Neural cell (in vitro differentiated cells): ENCODE results near the gene KLC4.

Experiments
- EP300 ChIP-seq: fragments of 450-650 bp; conservative IDR thresholded peaks from 2 replicates; pipeline ENCODE4 v1.6.1; 2014; ENCODE audit warnings: antibody characterized with exemption, mild to moderate bottlenecking, moderate library complexity; ENCODE audit not compliant: poor library complexity, severe bottlenecking
- EZH2 ChIP-seq: fragments of 200-600, 300-800 bp; shearing (Covaris generic), sonication (generic); IDR thresholded peaks from 2 replicates; pipeline ENCODE4 v1.6.1; 2014; ENCODE audit warnings: antibody characterized with exemption, low read length, borderline replicate concordance, mild to moderate bottlenecking; ENCODE audit not compliant: insufficient read depth, poor library complexity, severe bottlenecking
- POLR2AphosphoS5 ChIP-seq: IDR thresholded peaks from 2 replicates; pipeline ENCODE4 v1.6.1; 2012
- RAD21 ChIP-seq: fragments of 450-650 bp; conservative IDR thresholded peaks from 2 replicates; pipeline ENCODE4 v1.6.1; 2014; ENCODE audit warnings: antibody characterized with exemption, mild to moderate bottlenecking, moderate library complexity
- REST ChIP-seq: IDR thresholded peaks from 2 replicates; pipeline ENCODE4 v1.6.1; 2012; ENCODE audit warnings: borderline replicate concordance
- SMC3 ChIP-seq: fragments of 450-650 bp; conservative IDR thresholded peaks from 2 replicates; pipeline ENCODE4 v1.6.1; 2014; ENCODE audit warnings: antibody characterized with exemption, mild to moderate bottlenecking, moderate library complexity; ENCODE audit not compliant: poor library complexity
- TAF1 ChIP-seq: IDR thresholded peaks from 2 replicates; pipeline ENCODE4 v1.6.1; 2012; ENCODE audit warnings: low read depth
- TF ChIP-seq, protein P1 (sequence below): fragments of 450-650 bp; IDR thresholded peaks from 2 replicates; pipeline ENCODE4 v1.5.1; 2014; ENCODE audit warnings: antibody characterized with exemption, mild to moderate bottlenecking, moderate library complexity; ENCODE audit not compliant: poor library complexity, severe bottlenecking

DNA sequence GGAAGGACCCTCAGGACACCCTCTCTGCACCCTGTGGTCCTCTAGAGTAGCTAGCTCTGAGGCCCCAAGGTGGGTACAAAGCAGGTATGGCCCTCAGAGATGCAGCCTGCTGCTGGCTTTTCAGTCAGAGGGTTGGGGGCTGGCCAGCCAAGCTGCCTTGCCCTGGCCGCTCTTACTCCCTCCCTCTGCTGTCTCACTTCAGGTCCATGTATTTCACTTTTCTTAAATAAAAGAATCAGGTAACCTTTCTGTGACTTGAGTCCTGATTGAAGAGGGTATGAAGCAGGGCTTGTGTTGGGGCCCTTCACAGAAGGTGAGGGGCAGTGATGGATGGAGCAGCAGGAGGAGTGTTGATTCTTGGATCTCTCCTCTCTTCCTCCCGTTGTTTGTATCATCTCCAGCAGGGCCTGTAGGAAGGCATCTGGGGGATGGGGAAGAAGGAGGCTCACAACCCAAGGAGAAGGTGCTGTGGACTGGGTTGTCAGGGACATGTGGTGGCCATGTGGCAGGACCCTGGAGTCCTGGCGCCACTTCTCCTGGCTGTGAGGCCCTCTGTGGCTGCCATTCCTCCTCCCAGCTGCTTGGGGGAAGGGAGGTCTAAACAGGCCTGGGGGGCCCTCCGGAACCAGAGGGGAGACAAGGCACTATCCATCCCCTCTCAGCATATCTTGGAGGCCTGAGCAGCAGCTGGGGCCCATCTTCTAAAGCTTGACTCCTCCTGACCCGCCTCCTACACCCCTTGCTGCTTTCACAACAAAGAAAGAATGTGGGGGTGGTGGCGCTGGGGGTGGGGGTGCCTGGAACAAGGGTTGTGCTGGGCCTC is 15.6 kb downstream of the KLC4 start:
- TF ChIP-seq, protein P1, sequence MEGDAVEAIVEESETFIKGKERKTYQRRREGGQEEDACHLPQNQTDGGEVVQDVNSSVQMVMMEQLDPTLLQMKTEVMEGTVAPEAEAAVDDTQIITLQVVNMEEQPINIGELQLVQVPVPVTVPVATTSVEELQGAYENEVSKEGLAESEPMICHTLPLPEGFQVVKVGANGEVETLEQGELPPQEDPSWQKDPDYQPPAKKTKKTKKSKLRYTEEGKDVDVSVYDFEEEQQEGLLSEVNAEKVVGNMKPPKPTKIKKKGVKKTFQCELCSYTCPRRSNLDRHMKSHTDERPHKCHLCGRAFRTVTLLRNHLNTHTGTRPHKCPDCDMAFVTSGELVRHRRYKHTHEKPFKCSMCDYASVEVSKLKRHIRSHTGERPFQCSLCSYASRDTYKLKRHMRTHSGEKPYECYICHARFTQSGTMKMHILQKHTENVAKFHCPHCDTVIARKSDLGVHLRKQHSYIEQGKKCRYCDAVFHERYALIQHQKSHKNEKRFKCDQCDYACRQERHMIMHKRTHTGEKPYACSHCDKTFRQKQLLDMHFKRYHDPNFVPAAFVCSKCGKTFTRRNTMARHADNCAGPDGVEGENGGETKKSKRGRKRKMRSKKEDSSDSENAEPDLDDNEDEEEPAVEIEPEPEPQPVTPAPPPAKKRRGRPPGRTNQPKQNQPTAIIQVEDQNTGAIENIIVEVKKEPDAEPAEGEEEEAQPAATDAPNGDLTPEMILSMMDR: no peak
- TF ChIP-seq SMC3 (no peak), EZH2 (no peak), POLR2AphosphoS5 (no peak), TAF1 (no peak), EP300 (no peak), RAD21 (no peak), REST (no peak)
